ENCODE data around the gene ATF7. TPM values are rescaled to one million over a fixed set of nuclear protein-coding genes. Genes with fewer than 3 reads are reported as not detected.

The ATF7 gene
- total RNA-seq, 2 donors from 2014 or later = 22.1 to 24.7 TPM

- peaks cover 0 to 32% of the 10 kb centered on the region in 2 donors for H3K4me1 ChIP-seq
- H3K27me3 ChIP-seq = no peaks in the 10 kb centered on the region
- H3K4me3 ChIP-seq = no peak overlapping the region
- TF ChIP-seq CTCF (IDR thresholded peaks at IDR 0.05) = no peak
- H3K9me3 ChIP-seq = no peaks in the 10 kb centered on the region
- no peak overlapping the region for H3K27ac ChIP-seq
- DNase-seq (ENCODE audit: low spot score) = no peak
- H3K36me3 ChIP-seq = peaks cover 23% of the 10 kb centered on the region
Measured at GRCh38 chr12:53505086-53505485, 121.1 kb downstream of the ATF7 start.

- Histone ChIP-seq H3K9me3 (no peaks in the 10 kb centered on the region), H3K36me3 (peaks cover 23% of the 10 kb centered on the region), H3K4me1 (peaks cover 0 to 32% of the 10 kb centered on the region in 2 donors), H3K27me3 (no peaks in the 10 kb centered on the region), H3K4me3 (no peak overlapping the region), H3K27ac (no peak overlapping the region)
- no peak for TF ChIP-seq CTCF (IDR thresholded peaks at IDR 0.05)
- DNase-seq (ENCODE audit: low spot score) = no peak
Measured at GRCh38 chr12:53504004-53504920, 121.9 kb downstream of the ATF7 start.

- Histone ChIP-seq H3K36me3 (peaks cover 23% of the 10 kb centered on the region), H3K27ac (peak overlapping the region; percentile 98), H3K4me1 (peaks cover 0 to 34% of the 10 kb centered on the region in 2 donors), H3K4me3 (no peak overlapping the region), H3K27me3 (no peaks in the 10 kb centered on the region), H3K9me3 (no peaks in the 10 kb centered on the region)
- no peak for TF ChIP-seq CTCF (IDR thresholded peaks at IDR 0.05)
- no peak for DNase-seq (ENCODE audit: low spot score)
Measured at GRCh38 chr12:53502983-53503728, 123.0 kb downstream of the ATF7 start.

GRCh38 chr12:53502331-53502730 lies 123.9 kb downstream of the ATF7 start:
- Histone ChIP-seq H3K9me3 (no peaks in the 10 kb centered on the region), H3K27me3 (no peaks in the 10 kb centered on the region), H3K27ac (peak overlapping the region; percentile 98), H3K36me3 (peaks cover 19% of the 10 kb centered on the region), H3K4me3 (peak overlapping the region; percentile 68 to 71), H3K4me1 (peaks cover 0 to 35% of the 10 kb centered on the region in 2 donors)
- no peak for TF ChIP-seq CTCF (IDR thresholded peaks at IDR 0.05)
- DNase-seq (ENCODE audit: low spot score) = no peak

- no peak for TF ChIP-seq CTCF (IDR thresholded peaks at IDR 0.05)
- Histone ChIP-seq H3K27me3 (no peaks in the 10 kb centered on the region), H3K4me3 (peak overlapping the region; percentile 68 to 71), H3K27ac (peak overlapping the region; percentile 98), H3K4me1 (peaks cover 0 to 35% of the 10 kb centered on the region in 2 donors), H3K9me3 (no peaks in the 10 kb centered on the region), H3K36me3 (peaks cover 13% of the 10 kb centered on the region)
- DNase-seq (ENCODE audit: low spot score) = peak; percentile 89
Measured at GRCh38 chr12:53501615-53502181, 124.5 kb downstream of the ATF7 start.

All from right atrium auricular region (tissue), 2 donors.